ENCODE results near the gene SLC22A15. TPM values are rescaled to one million over a fixed set of nuclear protein-coding genes. Genes with fewer than 3 reads are reported as not detected.

The SLC22A15 gene
- total RNA-seq, 4 donors from 2014 or later, result 0.53 to 6.6 (median 2.1) TPM

- Histone ChIP-seq H3K27me3 (no peaks in the 10 kb centered on the region), H3K4me1 (no peaks in the 10 kb centered on the region), H3K36me3 (no peaks in the 10 kb centered on the region), H3K27ac (peak overlapping the region in 2 of 4 donors; percentile 9 to 20), H3K9me3 (no peaks in the 10 kb centered on the region), H3K4me3 (no peak overlapping the region)
- TF ChIP-seq, protein P1, sequence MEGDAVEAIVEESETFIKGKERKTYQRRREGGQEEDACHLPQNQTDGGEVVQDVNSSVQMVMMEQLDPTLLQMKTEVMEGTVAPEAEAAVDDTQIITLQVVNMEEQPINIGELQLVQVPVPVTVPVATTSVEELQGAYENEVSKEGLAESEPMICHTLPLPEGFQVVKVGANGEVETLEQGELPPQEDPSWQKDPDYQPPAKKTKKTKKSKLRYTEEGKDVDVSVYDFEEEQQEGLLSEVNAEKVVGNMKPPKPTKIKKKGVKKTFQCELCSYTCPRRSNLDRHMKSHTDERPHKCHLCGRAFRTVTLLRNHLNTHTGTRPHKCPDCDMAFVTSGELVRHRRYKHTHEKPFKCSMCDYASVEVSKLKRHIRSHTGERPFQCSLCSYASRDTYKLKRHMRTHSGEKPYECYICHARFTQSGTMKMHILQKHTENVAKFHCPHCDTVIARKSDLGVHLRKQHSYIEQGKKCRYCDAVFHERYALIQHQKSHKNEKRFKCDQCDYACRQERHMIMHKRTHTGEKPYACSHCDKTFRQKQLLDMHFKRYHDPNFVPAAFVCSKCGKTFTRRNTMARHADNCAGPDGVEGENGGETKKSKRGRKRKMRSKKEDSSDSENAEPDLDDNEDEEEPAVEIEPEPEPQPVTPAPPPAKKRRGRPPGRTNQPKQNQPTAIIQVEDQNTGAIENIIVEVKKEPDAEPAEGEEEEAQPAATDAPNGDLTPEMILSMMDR (IDR thresholded peaks at IDR 0.05), result no peak
- TF ChIP-seq POLR2A (IDR thresholded peaks at IDR 0.05), result no peak
- no peak for DNase-seq
Measured at GRCh38 chr1:116067566-116067890, 91.2 kb downstream of the SLC22A15 start.

DNA sequence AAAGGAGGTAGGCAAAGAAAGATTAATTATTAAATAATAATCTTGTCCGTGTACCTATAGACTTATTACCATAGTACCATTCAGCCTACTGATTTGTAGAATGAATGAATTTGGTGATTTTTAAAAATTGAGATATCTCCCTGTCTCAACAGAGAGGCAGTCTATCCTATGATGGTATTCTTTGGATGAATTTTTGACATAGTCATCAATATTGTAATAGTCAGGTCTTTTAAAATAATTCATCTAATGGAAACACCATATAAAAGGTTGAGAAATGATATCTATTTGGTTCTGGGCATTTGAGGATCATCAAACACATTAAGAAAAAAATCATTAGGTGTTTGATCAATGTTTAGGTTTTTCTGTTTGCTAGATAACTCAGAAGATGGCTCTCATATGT is 99.3 kb downstream of the SLC22A15 start:
- TF ChIP-seq, protein P1 (IDR thresholded peaks at IDR 0.05), result no peak
- no peak for TF ChIP-seq POLR2A (IDR thresholded peaks at IDR 0.05)

GRCh38 chr1:116075990-116076389 is 99.7 kb downstream of the SLC22A15 start:
- Histone ChIP-seq H3K9me3 (no peaks in the 10 kb centered on the region), H3K4me1 (no peaks in the 10 kb centered on the region), H3K36me3 (no peaks in the 10 kb centered on the region), H3K4me3 (no peak overlapping the region), H3K27ac (no peak overlapping the region), H3K27me3 (no peaks in the 10 kb centered on the region)
- no peak for TF ChIP-seq POLR2A (IDR thresholded peaks at IDR 0.05)
- TF ChIP-seq, protein P1 (IDR thresholded peaks at IDR 0.05), result peak in 1 of 6 experiments; percentile 14
- DNase-seq, result no peak

More for the DNA sequence above, 99.3 kb downstream of the SLC22A15 start:
- no peaks in the 10 kb centered on the region for H3K4me1 ChIP-seq
- H3K27ac ChIP-seq, result no peak overlapping the region
- no peaks in the 10 kb centered on the region for H3K27me3 ChIP-seq
- H3K9me3 ChIP-seq, result no peaks in the 10 kb centered on the region
- no peaks in the 10 kb centered on the region for H3K36me3 ChIP-seq
- DNase-seq, result no peak
- no peak overlapping the region for H3K4me3 ChIP-seq

DNA sequence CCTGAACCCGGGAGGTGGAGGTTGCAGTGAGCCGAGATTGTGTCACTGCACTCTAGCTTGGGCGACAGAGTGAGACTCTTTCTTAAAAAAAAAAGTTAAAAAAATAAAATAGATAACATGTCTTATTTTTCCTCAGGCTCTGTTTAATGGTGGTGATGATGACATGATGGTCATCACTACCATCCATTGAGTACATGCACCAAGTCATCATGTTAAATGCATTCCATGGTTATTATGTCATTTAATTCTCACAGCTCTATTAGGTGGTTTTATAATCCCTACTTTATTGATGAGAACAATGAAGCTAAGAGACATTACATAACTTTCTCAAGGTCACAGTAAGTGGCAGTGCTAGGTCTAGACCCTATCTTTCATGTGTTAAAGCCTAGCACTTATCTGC is 100.5 kb downstream of the SLC22A15 start:
- Histone ChIP-seq H3K4me1 (no peaks in the 10 kb centered on the region), H3K27me3 (no peaks in the 10 kb centered on the region), H3K9me3 (no peaks in the 10 kb centered on the region), H3K36me3 (no peaks in the 10 kb centered on the region), H3K4me3 (no peak overlapping the region), H3K27ac (no peak overlapping the region)
- DNase-seq, result no peak
- TF ChIP-seq, protein P1 (IDR thresholded peaks at IDR 0.05), result no peak

- H3K9me3 ChIP-seq, result no peaks in the 10 kb centered on the region
- TF ChIP-seq, protein P1 (IDR thresholded peaks at IDR 0.05), result no peak
- no peak for TF ChIP-seq POLR2A (IDR thresholded peaks at IDR 0.05)
- no peak overlapping the region for H3K27ac ChIP-seq
- H3K4me3 ChIP-seq, result no peak overlapping the region
- H3K27me3 ChIP-seq, result no peaks in the 10 kb centered on the region
- no peaks in the 10 kb centered on the region for H3K4me1 ChIP-seq
- no peaks in the 10 kb centered on the region for H3K36me3 ChIP-seq
- DNase-seq, result no peak
Measured at GRCh38 chr1:116078699-116079223, 102.4 kb downstream of the SLC22A15 start.

DNA sequence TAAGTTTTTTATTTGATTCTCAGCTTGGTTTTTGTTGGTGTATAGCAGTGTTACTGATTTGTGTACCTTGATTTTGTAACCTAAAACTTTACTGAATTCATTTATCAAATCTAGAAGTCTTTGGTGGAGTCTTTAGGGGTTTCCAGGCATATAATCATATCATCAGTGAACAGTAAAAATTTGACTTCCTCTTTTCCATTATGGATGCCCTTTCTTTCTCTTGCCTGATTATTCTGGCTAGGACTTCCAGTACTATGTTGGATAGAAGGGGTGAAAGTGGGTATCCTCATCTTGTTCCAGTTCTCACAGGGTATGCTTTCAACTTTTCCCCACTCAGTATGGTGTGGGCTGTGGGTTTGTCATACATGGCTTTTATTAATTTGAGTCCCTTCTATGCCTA is 111.3 kb downstream of the SLC22A15 start:
- H3K4me1 ChIP-seq, result no peaks in the 10 kb centered on the region
- no peak overlapping the region for H3K27ac ChIP-seq
- H3K36me3 ChIP-seq, result no peaks in the 10 kb centered on the region
- H3K27me3 ChIP-seq, result no peaks in the 10 kb centered on the region
- no peak overlapping the region for H3K4me3 ChIP-seq
- DNase-seq, result no peak
- TF ChIP-seq, protein P1 (IDR thresholded peaks at IDR 0.05), result no peak
- TF ChIP-seq POLR2A (IDR thresholded peaks at IDR 0.05), result no peak
- H3K9me3 ChIP-seq, result peaks cover 0 to 5% (median 2%) of the 10 kb centered on the region in 4 donors

Data from Peyer's patch (tissue), 4 donors.